Measurements from ENCODE around the gene VIT.
"Not testable (repeated sequence)": the region's sequence is repeated elsewhere in the genome, so short reads cannot be mapped to it uniquely, and the experiment has no call there.

- TF ChIP-seq CTCF (conservative IDR thresholded peaks at IDR 0.05 in 1 of 2, IDR thresholded peaks at IDR 0.05 in 1 of 2; ENCODE audit: low read depth in 1 of 2, low read length in 2 of 2); EZH2 (IDR thresholded peaks at IDR 0.05; ENCODE audit: low read length, missing control alignments): not testable (repeated sequence)
Measured at GRCh38 chr2:36824683-36825082, 128.2 kb downstream of the VIT start.
